K562 (cell line): ENCODE results near the gene GGT5.
"Not testable (repeated sequence)": the region's sequence is repeated elsewhere in the genome, so short reads cannot be mapped to it uniquely, and the experiment has no call there.

Experiments
- DDX20 ChIP-seq: fragments of 450-650 bp; IDR thresholded peaks from 2 replicates; pipeline ENCODE4 v1.6.1; 2016; ENCODE audit warnings: missing genetic modification characterization, low read depth, mild to moderate bottlenecking, missing compliant biosample characterization, moderate library complexity
- ESRRB ChIP-seq: fragments of 250-450 bp; sonication (Bioruptor Pico); IDR thresholded peaks from 2 replicates; pipeline ENCODE4 v1.5.0; 2020; ENCODE audit warnings: mild to moderate bottlenecking, moderate library complexity, borderline replicate concordance
- TAF1 ChIP-seq: IDR thresholded peaks from 2 replicates; pipeline ENCODE4 v1.6.1; 2011; ENCODE audit warnings: mild to moderate bottlenecking, low read length, moderate library complexity; ENCODE audit not compliant: insufficient read depth, control insufficient read depth, severe bottlenecking; ENCODE audit errors: extremely low read depth
- TF ChIP-seq, protein P1 (sequence below), 3 experiments: IDR thresholded peaks in 2 of 3; conservative IDR thresholded peaks in 1 of 3; 2 replicates each; pipeline ENCODE4 v1.5.1; 2011 to 2012; ENCODE audit warnings: low read length in 3 of 3, mild to moderate bottlenecking in 3 of 3, control low read depth in 2 of 3, improper control_type of control experiment in 1 of 3, inconsistent platforms in 1 of 3, low read depth in 1 of 3, mixed read lengths in 1 of 3, moderate library complexity in 1 of 3; ENCODE audit not compliant: insufficient read depth in 2 of 3

DNA sequence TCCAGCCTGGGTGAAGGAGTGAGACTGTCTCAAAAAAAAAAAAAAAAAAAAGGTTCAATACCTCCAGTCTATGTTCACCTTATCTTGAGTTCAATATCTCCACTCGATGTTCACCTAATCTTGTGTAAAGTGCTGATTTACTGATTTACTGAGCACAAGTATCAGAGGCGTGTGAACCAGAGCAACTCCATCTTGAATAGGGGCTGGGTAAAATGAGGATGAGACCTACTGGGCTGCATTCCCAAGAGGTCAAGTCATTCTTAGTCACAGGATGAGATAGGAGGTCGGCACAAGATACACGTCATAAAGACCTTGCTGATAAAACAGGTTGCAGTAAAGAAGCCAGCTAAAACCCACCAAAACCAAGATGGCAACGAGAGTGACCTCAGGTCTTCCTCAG, 41.0 kb downstream of the GGT5 start:
- TF ChIP-seq DDX20 (tag); ESRRB (CRISPR knock-in tag); TAF1: not testable (repeated sequence)
- TF ChIP-seq, protein P1, sequence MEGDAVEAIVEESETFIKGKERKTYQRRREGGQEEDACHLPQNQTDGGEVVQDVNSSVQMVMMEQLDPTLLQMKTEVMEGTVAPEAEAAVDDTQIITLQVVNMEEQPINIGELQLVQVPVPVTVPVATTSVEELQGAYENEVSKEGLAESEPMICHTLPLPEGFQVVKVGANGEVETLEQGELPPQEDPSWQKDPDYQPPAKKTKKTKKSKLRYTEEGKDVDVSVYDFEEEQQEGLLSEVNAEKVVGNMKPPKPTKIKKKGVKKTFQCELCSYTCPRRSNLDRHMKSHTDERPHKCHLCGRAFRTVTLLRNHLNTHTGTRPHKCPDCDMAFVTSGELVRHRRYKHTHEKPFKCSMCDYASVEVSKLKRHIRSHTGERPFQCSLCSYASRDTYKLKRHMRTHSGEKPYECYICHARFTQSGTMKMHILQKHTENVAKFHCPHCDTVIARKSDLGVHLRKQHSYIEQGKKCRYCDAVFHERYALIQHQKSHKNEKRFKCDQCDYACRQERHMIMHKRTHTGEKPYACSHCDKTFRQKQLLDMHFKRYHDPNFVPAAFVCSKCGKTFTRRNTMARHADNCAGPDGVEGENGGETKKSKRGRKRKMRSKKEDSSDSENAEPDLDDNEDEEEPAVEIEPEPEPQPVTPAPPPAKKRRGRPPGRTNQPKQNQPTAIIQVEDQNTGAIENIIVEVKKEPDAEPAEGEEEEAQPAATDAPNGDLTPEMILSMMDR (IDR thresholded peaks at IDR 0.05 in 2 of 3, conservative IDR thresholded peaks at IDR 0.05 in 1 of 3; ENCODE audit: insufficient read depth in 2 of 3, low read depth in 1 of 3, low read length in 3 of 3), result not testable (repeated sequence)
